Measurements from ENCODE around the gene DLEC1. TPM values are rescaled to one million over a fixed set of nuclear protein-coding genes. Genes with fewer than 3 reads are reported as not detected.

DLEC1 gene
- total and polyA plus RNA-seq, 2 donors (not counting 1 experiment from before 2014, with no cell fraction given), result 0.52 to 2.1 TPM

DNA sequence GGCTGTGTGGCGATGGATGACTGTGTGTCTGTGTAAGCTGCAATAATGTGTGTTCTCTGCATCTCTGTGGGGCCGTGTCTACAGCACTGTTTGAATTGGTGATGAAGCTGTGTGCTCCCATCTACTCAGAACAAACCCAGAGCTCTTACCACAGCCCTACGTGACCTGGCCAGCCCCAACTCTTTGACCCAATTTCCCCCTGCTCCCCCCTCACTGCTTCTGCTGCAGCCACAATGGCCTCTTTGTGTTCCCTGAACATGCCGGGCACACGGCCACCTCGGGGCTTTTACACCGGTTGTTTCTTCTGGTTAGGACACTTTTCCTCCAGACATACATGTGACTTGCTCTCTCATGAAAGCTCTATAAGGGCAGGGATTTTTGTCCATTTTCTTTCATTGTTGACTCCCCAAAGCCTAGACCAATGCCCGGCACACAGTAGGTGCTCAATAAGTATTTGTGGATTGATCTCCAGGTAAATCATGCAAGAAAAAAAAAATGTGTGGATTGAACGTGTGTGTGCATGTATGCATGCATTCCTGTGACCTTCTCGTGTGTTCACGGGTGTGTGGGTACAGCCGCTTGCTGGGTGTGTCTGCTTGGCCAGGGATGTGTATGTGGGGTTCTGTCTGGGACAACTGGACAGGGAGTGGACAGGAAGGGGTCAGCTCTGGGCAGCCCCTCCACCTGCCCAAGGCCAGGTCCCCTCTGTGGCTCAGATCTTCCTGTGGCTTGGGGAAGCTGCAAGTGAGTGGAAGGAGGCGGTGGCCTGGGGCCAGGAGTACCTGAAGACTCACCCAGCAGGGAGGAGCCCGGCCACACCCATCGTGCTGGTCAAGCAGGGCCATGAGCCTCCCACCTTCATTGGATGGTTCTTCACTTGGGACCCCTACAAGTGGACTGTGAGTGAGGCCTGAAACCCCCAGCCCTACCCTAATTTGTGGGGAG, 33.7 kb upstream of the DLEC1 start:
- Mint-ChIP-seq H3K4me1 (peaks cover 11% of the 10 kb centered on the region), H3K27ac (peak overlapping the region; percentile 46)
- WGBS (ENCODE audit: insufficient coverage), result 99% methylated on average over 10 of the region's 15 CpGs

More for the DNA sequence above, 33.7 kb upstream of the DLEC1 start:
- Histone ChIP-seq H4K20me1 (ENCODE audit: control insufficient read depth, insufficient read depth, low read length, poor library complexity, severe bottlenecking) (no peaks in the 10 kb centered on the region), H3K4me3 (ENCODE audit: control extremely low read depth in 1 of 5, extremely low read depth in 1 of 5, insufficient read depth in 1 of 5, low read depth in 2 of 5, low read length in 4 of 5) (no peak overlapping the region), H3K9ac (ENCODE audit: low read length) (no peak overlapping the region), H3K9me3 (ENCODE audit: control extremely low read depth in 1 of 3, control insufficient read depth in 2 of 3, insufficient read depth in 1 of 3, low read length in 2 of 3) (no peaks in the 10 kb centered on the region), H2AFZ (ENCODE audit: insufficient read depth, low read depth, low read length, poor library complexity, severe bottlenecking) (no peak overlapping the region), H3K4me1 (ENCODE audit: control insufficient read depth in 2 of 2, insufficient read depth in 2 of 2, low read length in 2 of 2) (no peaks in the 10 kb centered on the region), H3K27ac (ENCODE audit: low read length in 2 of 2) (no peak overlapping the region), H3K79me2 (ENCODE audit: control insufficient read depth, insufficient read depth, low read length) (no peaks in the 10 kb centered on the region), H3K27me3 (replicated peaks in 1 of 4; ENCODE audit: control extremely low read depth in 1 of 4, control insufficient read depth in 3 of 4, insufficient read depth in 4 of 4, low read length in 3 of 4) (no peaks in the 10 kb centered on the region), H3K4me2 (replicated peaks; ENCODE audit: low read depth, low read length, poor library complexity, severe bottlenecking) (no peak overlapping the region), H3K36me3 (replicated peaks in 1 of 2; ENCODE audit: control extremely low read depth in 1 of 2, control insufficient read depth in 1 of 2, extremely low read depth in 1 of 2, insufficient read depth in 2 of 2, low read length in 1 of 2) (peaks cover 0 to 28% of the 10 kb centered on the region in 2 experiments)
- H3K9me3 Mint-ChIP-seq (ENCODE audit: insufficient read depth), result no peaks in the 10 kb centered on the region
- ATAC-seq (ENCODE audit: low read depth) (no peak), DNase-seq (no peak)
- CTCF ChIA-PET, result interaction anchor here (0.7 to 3.3 kb wide), 6 partner anchors 26 to 475 kb away, joined by 3 to 16 read pairs (median 4); partner anchors contain the start of gene DLEC1
- TF ChIP-seq EZH2 (IDR thresholded peaks at IDR 0.05; ENCODE audit: borderline replicate concordance, insufficient read depth, low read depth, low read length, poor library complexity, severe bottlenecking), result no peak
- TF ChIP-seq, protein P1, sequence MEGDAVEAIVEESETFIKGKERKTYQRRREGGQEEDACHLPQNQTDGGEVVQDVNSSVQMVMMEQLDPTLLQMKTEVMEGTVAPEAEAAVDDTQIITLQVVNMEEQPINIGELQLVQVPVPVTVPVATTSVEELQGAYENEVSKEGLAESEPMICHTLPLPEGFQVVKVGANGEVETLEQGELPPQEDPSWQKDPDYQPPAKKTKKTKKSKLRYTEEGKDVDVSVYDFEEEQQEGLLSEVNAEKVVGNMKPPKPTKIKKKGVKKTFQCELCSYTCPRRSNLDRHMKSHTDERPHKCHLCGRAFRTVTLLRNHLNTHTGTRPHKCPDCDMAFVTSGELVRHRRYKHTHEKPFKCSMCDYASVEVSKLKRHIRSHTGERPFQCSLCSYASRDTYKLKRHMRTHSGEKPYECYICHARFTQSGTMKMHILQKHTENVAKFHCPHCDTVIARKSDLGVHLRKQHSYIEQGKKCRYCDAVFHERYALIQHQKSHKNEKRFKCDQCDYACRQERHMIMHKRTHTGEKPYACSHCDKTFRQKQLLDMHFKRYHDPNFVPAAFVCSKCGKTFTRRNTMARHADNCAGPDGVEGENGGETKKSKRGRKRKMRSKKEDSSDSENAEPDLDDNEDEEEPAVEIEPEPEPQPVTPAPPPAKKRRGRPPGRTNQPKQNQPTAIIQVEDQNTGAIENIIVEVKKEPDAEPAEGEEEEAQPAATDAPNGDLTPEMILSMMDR (IDR thresholded peaks at IDR 0.05), result no peak
- H3K4me3 Mint-ChIP-seq, result no peak overlapping the region
- intact Hi-C loops (cut with micrococcal nuclease), result no loop called here
- no peaks in the 10 kb centered on the region for H3K27me3 Mint-ChIP-seq
- POLR2A ChIA-PET, result interaction anchor here (0.5 kb wide), 1 partner anchor 164 kb away, joined by 3 read pairs; no protein-coding TSS in a partner anchor

All from B cell (primary cell).